OCI-LY1 (cell line): ENCODE data around the gene CASP3.

Source experiments
- H2AFZ ChIP-seq: fragments of 200-600 bp; sonication (generic), shearing (Covaris generic); 2 replicates; pipeline ENCODE4 v1.6.0; 2014; ENCODE audit warnings: antibody characterized with exemption, mild to moderate bottlenecking, low read length
- H3F3A ChIP-seq: fragments of 200-600 bp; sonication (generic), shearing (Covaris generic); 2 replicates; pipeline ENCODE4 v1.6.0; 2014; ENCODE audit warnings: mild to moderate bottlenecking, antibody characterized with exemption, low read length, moderate library complexity; ENCODE audit not compliant: insufficient read depth
- H3K27ac ChIP-seq: fragments of 200-600 bp; sonication (generic); 2 replicates; pipeline ENCODE4 v1.5.1; 2014; ENCODE audit warnings: low read length, mixed run types, mild to moderate bottlenecking, low read depth; ENCODE audit not compliant: poor library complexity, severe bottlenecking
- H3K27me3 ChIP-seq: fragments of 200-600 bp; sonication (generic); 2 replicates; pipeline ENCODE4 v1.6.0; 2014; ENCODE audit warnings: antibody characterized with exemption, mild to moderate bottlenecking, low read length, moderate library complexity; ENCODE audit not compliant: insufficient read depth
- H3K36me3 ChIP-seq: fragments of 200-600 bp; sonication (generic); 2 replicates; pipeline ENCODE4 v1.6.1; 2014; ENCODE audit warnings: mild to moderate bottlenecking, antibody characterized with exemption, low read length, moderate library complexity, mixed read lengths; ENCODE audit not compliant: insufficient read depth
- H3K4me1 ChIP-seq: fragments of 200-600 bp; sonication (generic); 2 replicates; pipeline ENCODE4 v1.5.1; 2014; ENCODE audit warnings: mild to moderate bottlenecking, low read length, moderate library complexity; ENCODE audit not compliant: insufficient read depth, severe bottlenecking
- H3K4me2 ChIP-seq: fragments of 200-600 bp; sonication (generic), shearing (Covaris generic); 2 replicates; pipeline ENCODE4 v1.6.1; 2014; ENCODE audit warnings: low read length
- H3K4me3 ChIP-seq: fragments of 200-600 bp; sonication (generic); 2 replicates; pipeline ENCODE4 v1.5.1; 2014; ENCODE audit warnings: low read length, low read depth, mild to moderate bottlenecking, mixed read lengths; ENCODE audit not compliant: poor library complexity, severe bottlenecking
- H3K79me2 ChIP-seq: fragments of 200-600 bp; shearing (Covaris generic); 2 replicates; pipeline ENCODE4 v1.6.1; 2016; ENCODE audit warnings: mixed run types, low read length, mixed read lengths; ENCODE audit not compliant: insufficient read depth
- H3K9ac ChIP-seq: fragments of 200-600 bp; sonication (generic), shearing (Covaris generic); 2 replicates; pipeline ENCODE4 v1.6.1; 2014; ENCODE audit warnings: mild to moderate bottlenecking, low read length, mixed read lengths
- H3K9me2 ChIP-seq: fragments of 200-600 bp; sonication (generic), shearing (Covaris generic); 2 replicates; pipeline ENCODE4 v1.6.1; 2014; ENCODE audit warnings: low read depth, mild to moderate bottlenecking, low read length, mixed read lengths
- H3K9me3 ChIP-seq: fragments of 200-600 bp; shearing (Covaris generic); 2 replicates; pipeline ENCODE4 v1.6.1; 2014; ENCODE audit warnings: low read length, mixed read lengths
- H4K20me1 ChIP-seq: fragments of 200-600 bp; sonication (generic), shearing (Covaris generic); 2 replicates; pipeline ENCODE4 v1.6.0; 2016; ENCODE audit warnings: mild to moderate bottlenecking, low read length; ENCODE audit not compliant: insufficient read depth
- CTCF ChIP-seq: fragments of 200-600 bp; sonication (generic), shearing (Covaris generic); IDR thresholded peaks from 2 replicates; pipeline ENCODE4 v1.5.1; 2017; ENCODE audit warnings: mild to moderate bottlenecking, antibody characterized with exemption, low read length, moderate library complexity, mixed read lengths
- EZH2 ChIP-seq: fragments of 200-600 bp; sonication (generic), shearing (Covaris generic); IDR thresholded peaks from 2 replicates; pipeline ENCODE4 v1.8.0; 2017; ENCODE audit warnings: borderline replicate concordance, mixed run types, mild to moderate bottlenecking, antibody characterized with exemption, low read length, moderate library complexity, mixed read lengths

Gene CASP3

GRCh38 chr4:184668096-184668495 is 18.8 kb upstream of the CASP3 start:
- peak overlapping the region; percentile 16; the same call in 1 of the 2 replicates for H3K4me2 ChIP-seq
- H3K4me3 ChIP-seq = no peak overlapping the region
- H3K9me2 ChIP-seq = no peaks in the 10 kb centered on the region
- H3F3A ChIP-seq = no peaks in the 10 kb centered on the region
- peaks cover 10% of the 10 kb centered on the region for H3K4me1 ChIP-seq
- H3K9ac ChIP-seq = no peak overlapping the region
- no peak overlapping the region for H2AFZ ChIP-seq
- no peaks in the 10 kb centered on the region for H3K9me3 ChIP-seq
- H3K36me3 ChIP-seq = peaks cover 32% of the 10 kb centered on the region; the same call in 1 of the 2 replicates
- H3K27ac ChIP-seq = peak overlapping the region; percentile 18
- TF ChIP-seq EZH2 = no peak
- no peak for TF ChIP-seq CTCF
- H4K20me1 ChIP-seq = no peaks in the 10 kb centered on the region
- H3K79me2 ChIP-seq = no peaks in the 10 kb centered on the region
- no peaks in the 10 kb centered on the region for H3K27me3 ChIP-seq

GRCh38 chr4:184666670-184667069 is 17.4 kb upstream of the CASP3 start:
- peaks cover 10% of the 10 kb centered on the region for H3K4me1 ChIP-seq
- H3F3A ChIP-seq = no peaks in the 10 kb centered on the region
- H3K4me3 ChIP-seq = no peak overlapping the region
- no peaks in the 10 kb centered on the region for H4K20me1 ChIP-seq
- TF ChIP-seq EZH2 (no peak), CTCF (no peak)
- H3K27ac ChIP-seq = no peak overlapping the region
- H3K9me2 ChIP-seq = no peaks in the 10 kb centered on the region
- H3K4me2 ChIP-seq = no peak overlapping the region
- no peaks in the 10 kb centered on the region for H3K27me3 ChIP-seq
- no peaks in the 10 kb centered on the region for H3K9me3 ChIP-seq
- peaks cover 23% of the 10 kb centered on the region; the same call in 1 of the 2 replicates for H3K36me3 ChIP-seq
- H3K79me2 ChIP-seq = no peaks in the 10 kb centered on the region
- no peak overlapping the region for H3K9ac ChIP-seq
- H2AFZ ChIP-seq = no peak overlapping the region

- TF ChIP-seq CTCF = no peak
- no peak for TF ChIP-seq EZH2
- no peak overlapping the region for H3K4me2 ChIP-seq
- no peak overlapping the region for H3K27ac ChIP-seq
- H3F3A ChIP-seq = no peaks in the 10 kb centered on the region
- H3K27me3 ChIP-seq = no peaks in the 10 kb centered on the region
- H4K20me1 ChIP-seq = no peaks in the 10 kb centered on the region
- peaks cover 34% of the 10 kb centered on the region for H3K36me3 ChIP-seq
- H2AFZ ChIP-seq = no peak overlapping the region
- no peaks in the 10 kb centered on the region for H3K9me3 ChIP-seq
- no peaks in the 10 kb centered on the region for H3K79me2 ChIP-seq
- no peak overlapping the region for H3K4me3 ChIP-seq
- no peaks in the 10 kb centered on the region for H3K9me2 ChIP-seq
- H3K4me1 ChIP-seq = peaks cover 10% of the 10 kb centered on the region
- H3K9ac ChIP-seq = no peak overlapping the region
These were observed 15.4 kb upstream of the CASP3 start for GRCh38 chr4:184664445-184665210.
